Measurements from ENCODE around the gene CCDC167. TPM values are rescaled to one million over a fixed set of nuclear protein-coding genes. Genes with fewer than 3 reads are reported as not detected.

The CCDC167 gene
- total and polyA plus RNA-seq, 2 donors (not counting 1 experiment from before 2014, with no cell fraction given) = 8.3 to 35.7 TPM

- H2AFZ ChIP-seq (ENCODE audit: low read length) = no peak overlapping the region
- no peak overlapping the region for H3K9ac ChIP-seq (ENCODE audit: insufficient read depth, low read length)
- no peak for DNase-seq (ENCODE audit: low read depth in 2 of 2)
- no peaks in the 10 kb centered on the region for H3K27me3 ChIP-seq (ENCODE audit: control insufficient read depth, insufficient read depth, low read length)
- no peaks in the 10 kb centered on the region for H3K79me2 ChIP-seq (ENCODE audit: control insufficient read depth, insufficient read depth, low read length)
- H3K4me1 ChIP-seq (ENCODE audit: control insufficient read depth, extremely low read depth, insufficient read depth, low read length) = no peaks in the 10 kb centered on the region
- TF ChIP-seq CTCF (conservative IDR thresholded peaks at IDR 0.05 in 1 of 2, IDR thresholded peaks at IDR 0.05 in 1 of 2; ENCODE audit: low read depth in 1 of 2, low read length in 2 of 2) (no peak), EZH2 (IDR thresholded peaks at IDR 0.05; ENCODE audit: low read length, missing control alignments) (no peak)
- no peaks in the 10 kb centered on the region for H3K9me3 ChIP-seq (ENCODE audit: control insufficient read depth, insufficient read depth, low read depth, low read length)
- no peak overlapping the region for H3K27ac ChIP-seq (ENCODE audit: insufficient read depth, low read length)
- H3K36me3 ChIP-seq (ENCODE audit: control insufficient read depth, insufficient read depth, low read length) = peaks cover 13% of the 10 kb centered on the region
- H4K20me1 ChIP-seq (ENCODE audit: control insufficient read depth, extremely low read depth, insufficient read depth, low read length) = no peaks in the 10 kb centered on the region
- no peak overlapping the region for H3K4me2 ChIP-seq (ENCODE audit: extremely low read depth, insufficient read depth, low read length)
- H3K4me3 ChIP-seq (replicated peaks in 1 of 4; ENCODE audit: control extremely low read depth in 1 of 4, insufficient read depth in 1 of 4, low read depth in 3 of 4, low read length in 4 of 4) = no peak overlapping the region
Observed at GRCh38 chr6:37463110-37463509, 36.6 kb downstream of the CCDC167 start.

- H3K27me3 ChIP-seq (ENCODE audit: control insufficient read depth, insufficient read depth, low read length) = no peaks in the 10 kb centered on the region
- peaks cover 8% of the 10 kb centered on the region for H3K4me1 ChIP-seq (ENCODE audit: control insufficient read depth, extremely low read depth, insufficient read depth, low read length)
- H4K20me1 ChIP-seq (ENCODE audit: control insufficient read depth, extremely low read depth, insufficient read depth, low read length) = no peaks in the 10 kb centered on the region
- no peak for DNase-seq (ENCODE audit: low read depth in 2 of 2)
- H3K9ac ChIP-seq (ENCODE audit: insufficient read depth, low read length) = no peak overlapping the region
- no peaks in the 10 kb centered on the region for H3K79me2 ChIP-seq (ENCODE audit: control insufficient read depth, insufficient read depth, low read length)
- H3K4me2 ChIP-seq (ENCODE audit: extremely low read depth, insufficient read depth, low read length) = no peak overlapping the region
- no peak overlapping the region for H3K27ac ChIP-seq (ENCODE audit: insufficient read depth, low read length)
- H2AFZ ChIP-seq (ENCODE audit: low read length) = no peak overlapping the region
- TF ChIP-seq EZH2 (IDR thresholded peaks at IDR 0.05; ENCODE audit: low read length, missing control alignments) (no peak), CTCF (conservative IDR thresholded peaks at IDR 0.05 in 1 of 2, IDR thresholded peaks at IDR 0.05 in 1 of 2; ENCODE audit: low read depth in 1 of 2, low read length in 2 of 2) (no peak)
- peaks cover 14% of the 10 kb centered on the region for H3K36me3 ChIP-seq (ENCODE audit: control insufficient read depth, insufficient read depth, low read length)
- H3K9me3 ChIP-seq (ENCODE audit: control insufficient read depth, insufficient read depth, low read depth, low read length) = no peaks in the 10 kb centered on the region
- no peak overlapping the region for H3K4me3 ChIP-seq (replicated peaks in 1 of 4; ENCODE audit: control extremely low read depth in 1 of 4, insufficient read depth in 1 of 4, low read depth in 3 of 4, low read length in 4 of 4)
Observed at GRCh38 chr6:37460805-37461204, 38.9 kb downstream of the CCDC167 start.

GRCh38 chr6:37459981-37460800 lies 39.5 kb downstream of the CCDC167 start:
- H4K20me1 ChIP-seq (ENCODE audit: control insufficient read depth, extremely low read depth, insufficient read depth, low read length) = no peaks in the 10 kb centered on the region
- no peaks in the 10 kb centered on the region for H3K79me2 ChIP-seq (ENCODE audit: control insufficient read depth, insufficient read depth, low read length)
- DNase-seq (ENCODE audit: low read depth in 2 of 2) = no peak
- H3K4me1 ChIP-seq (ENCODE audit: control insufficient read depth, extremely low read depth, insufficient read depth, low read length) = peaks cover 12% of the 10 kb centered on the region
- no peak overlapping the region for H3K4me2 ChIP-seq (ENCODE audit: extremely low read depth, insufficient read depth, low read length)
- no peaks in the 10 kb centered on the region for H3K9me3 ChIP-seq (ENCODE audit: control insufficient read depth, insufficient read depth, low read depth, low read length)
- H2AFZ ChIP-seq (ENCODE audit: low read length) = no peak overlapping the region
- peaks cover 16% of the 10 kb centered on the region for H3K36me3 ChIP-seq (ENCODE audit: control insufficient read depth, insufficient read depth, low read length)
- H3K9ac ChIP-seq (ENCODE audit: insufficient read depth, low read length) = no peak overlapping the region
- H3K4me3 ChIP-seq (replicated peaks in 1 of 4; ENCODE audit: control extremely low read depth in 1 of 4, insufficient read depth in 1 of 4, low read depth in 3 of 4, low read length in 4 of 4) = no peak overlapping the region
- TF ChIP-seq CTCF (conservative IDR thresholded peaks at IDR 0.05 in 1 of 2, IDR thresholded peaks at IDR 0.05 in 1 of 2; ENCODE audit: low read depth in 1 of 2, low read length in 2 of 2) (no peak), EZH2 (IDR thresholded peaks at IDR 0.05; ENCODE audit: low read length, missing control alignments) (no peak)
- no peaks in the 10 kb centered on the region for H3K27me3 ChIP-seq (ENCODE audit: control insufficient read depth, insufficient read depth, low read length)
- no peak overlapping the region for H3K27ac ChIP-seq (ENCODE audit: insufficient read depth, low read length)

Measured in fibroblast of lung (primary cell).